ENCODE measurements around the gene OR52I2.

DNA sequence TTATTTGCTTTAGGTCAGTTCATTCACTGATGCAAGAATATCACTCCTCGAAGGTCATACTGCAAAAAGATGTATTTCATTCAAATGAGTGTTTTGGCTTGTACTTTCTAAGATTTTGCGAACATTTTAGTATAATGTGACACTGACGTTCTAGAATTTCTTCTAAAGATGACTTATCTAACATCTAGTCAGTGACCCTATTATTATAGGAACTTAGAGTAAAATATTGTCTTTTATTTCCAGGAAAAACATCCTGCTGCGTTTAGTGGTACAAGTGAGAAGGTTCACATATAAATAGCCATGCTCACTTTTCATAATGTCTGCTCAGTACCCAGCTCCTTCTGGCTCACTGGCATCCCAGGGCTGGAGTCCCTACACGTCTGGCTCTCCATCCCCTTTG, 36.7 kb upstream of the OR52I2 start, which contains the start of gene OR52M1:
- no peak for TF ChIP-seq EZH2 (IDR thresholded peaks at IDR 0.05; ENCODE audit: borderline replicate concordance, insufficient read depth, low read depth, low read length, poor library complexity, severe bottlenecking)
- no peak for TF ChIP-seq CTCF (IDR thresholded peaks at IDR 0.05)
